Astrocyte of the cerebellum (primary cell): ENCODE measurements around the gene CREB5.

Source experiments
- DNase-seq: peaks from one replicate; pipeline ENCODE4 v3.0.0-alpha.2; 2011; ENCODE audit warnings: low read depth
- H3K4me3 ChIP-seq: 2 replicates; pipeline ENCODE4 v1.5.1; 2011; ENCODE audit warnings: mild to moderate bottlenecking, low read depth, low read length, moderate library complexity
- CTCF ChIP-seq: IDR thresholded peaks from 2 replicates; pipeline ENCODE4 v1.5.1; 2012; ENCODE audit warnings: low read length, low read depth, moderate library complexity, mild to moderate bottlenecking; ENCODE audit errors: missing control alignments
- in situ Hi-C: cut with HindIII; loops from 2 replicates; pipeline ENCODE4 v1.10.0; 2017; ENCODE audit warnings: low sequenced_read_pairs

CREB5 gene

DNA sequence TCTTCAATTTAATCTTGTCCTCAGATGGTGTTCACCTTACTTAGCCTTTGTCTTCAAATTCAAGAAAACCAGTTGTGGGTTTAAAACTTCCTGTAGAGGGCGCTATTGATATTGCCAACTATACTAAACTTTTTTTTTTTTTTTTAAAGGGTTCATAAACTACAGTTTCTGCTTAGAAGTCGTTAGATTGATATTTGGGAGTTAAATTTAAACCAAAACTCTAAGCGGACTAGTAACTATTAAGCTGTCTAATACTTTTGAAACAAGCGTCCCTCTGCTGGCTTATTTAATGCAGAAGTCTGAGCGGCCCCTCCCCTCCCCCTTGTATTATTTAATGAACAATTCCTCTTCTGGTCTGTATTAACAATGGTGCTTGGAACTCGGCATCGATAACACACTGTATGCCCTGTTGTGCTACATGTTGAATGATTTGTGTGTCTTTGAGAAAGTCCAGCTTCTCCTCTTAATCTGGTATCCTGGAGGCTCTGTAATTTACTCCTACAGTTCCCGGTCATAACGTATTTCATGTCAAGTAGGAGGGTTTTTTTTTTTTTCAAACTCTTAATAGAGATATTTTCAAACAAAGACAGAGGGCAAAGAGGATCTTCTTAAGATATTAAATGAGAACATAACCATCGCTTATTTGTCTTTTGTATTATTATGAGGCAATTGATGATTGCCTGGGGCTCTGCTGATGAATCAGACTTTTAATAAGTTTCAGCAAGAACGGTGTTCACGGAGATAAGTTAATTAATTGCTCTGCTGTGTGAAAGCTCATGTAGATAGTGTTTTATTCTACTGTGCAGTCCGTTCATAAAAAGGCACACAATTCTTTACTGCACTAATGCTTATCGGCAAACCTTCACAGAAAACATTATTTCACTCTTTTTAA is 22.6 kb upstream of the CREB5 start:
- in situ Hi-C loops = no loop called here
- H3K4me3 ChIP-seq = peak overlapping the region; percentile 18
- peak; percentile 59 for DNase-seq
- peak; percentile 53 for TF ChIP-seq CTCF

DNA sequence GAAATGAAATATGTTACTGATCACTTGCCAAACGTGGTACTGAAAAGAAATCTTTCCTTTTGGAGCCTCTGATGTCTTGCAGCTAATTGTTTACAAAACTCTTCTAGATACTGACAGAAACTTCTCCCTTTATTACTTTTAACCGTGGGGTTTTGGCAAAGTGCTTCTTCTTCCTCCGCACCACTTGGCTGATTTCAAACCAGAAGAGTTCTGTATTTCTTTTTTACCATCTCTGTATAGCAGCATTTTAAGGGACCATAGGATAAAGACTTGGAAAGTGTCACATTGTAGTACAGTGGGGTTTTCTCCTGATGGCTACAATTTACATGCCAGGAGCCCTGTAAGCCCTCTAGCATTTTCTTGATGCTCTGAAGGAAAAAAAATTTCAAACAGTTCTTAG is 21.9 kb upstream of the CREB5 start:
- no peak overlapping the region for H3K4me3 ChIP-seq
- no peak for DNase-seq
- no peak for TF ChIP-seq CTCF
- in situ Hi-C loops = no loop called here

DNA sequence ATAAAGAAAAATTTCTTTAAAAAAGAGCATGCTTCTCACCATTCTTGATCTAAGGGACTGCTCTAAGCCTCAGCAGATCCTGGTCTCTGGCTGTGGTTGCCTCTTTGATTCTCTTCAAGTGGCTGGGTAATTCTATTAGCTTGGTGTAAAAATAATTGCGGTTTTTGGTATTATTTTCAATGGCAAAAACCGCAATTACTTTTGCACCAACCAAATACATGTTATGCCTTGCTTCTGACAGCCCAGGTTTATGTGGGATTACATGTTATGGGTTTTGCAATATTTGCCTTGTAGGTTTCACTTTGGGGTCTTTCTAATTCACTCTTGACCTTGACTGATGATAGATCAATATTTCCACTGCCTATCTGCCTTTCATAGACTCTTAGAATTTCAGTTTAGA is 20.0 kb upstream of the CREB5 start:
- TF ChIP-seq CTCF = no peak
- in situ Hi-C loops = no loop called here
- no peak overlapping the region for H3K4me3 ChIP-seq
- DNase-seq = no peak

- H3K4me3 ChIP-seq = no peak overlapping the region
- DNase-seq = no peak
- no peak for TF ChIP-seq CTCF
- in situ Hi-C loops = no loop called here
These were observed 16.9 kb upstream of the CREB5 start for GRCh38 chr7:28395404-28395803.

DNA sequence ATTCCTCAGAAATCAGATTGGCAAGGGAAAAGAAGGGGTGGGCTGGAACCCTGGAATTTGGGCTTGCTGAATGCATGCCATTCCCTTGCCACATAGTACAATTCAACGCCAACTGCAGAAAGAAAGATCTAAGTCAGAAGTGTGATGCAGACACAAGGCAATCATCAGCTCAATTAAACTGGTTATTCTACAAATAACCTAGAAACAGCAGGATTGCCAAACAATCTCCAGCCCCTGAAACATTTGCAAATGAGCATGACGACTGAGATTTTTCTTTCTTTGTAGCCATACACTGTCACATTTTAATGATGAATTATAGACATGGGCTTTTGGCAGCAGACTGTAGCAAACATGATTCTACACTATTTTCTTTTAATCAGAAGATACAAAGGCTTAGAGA is 16.5 kb upstream of the CREB5 start:
- peak; percentile 8 for DNase-seq
- in situ Hi-C loops = no loop called here
- no peak overlapping the region for H3K4me3 ChIP-seq
- no peak for TF ChIP-seq CTCF

DNA sequence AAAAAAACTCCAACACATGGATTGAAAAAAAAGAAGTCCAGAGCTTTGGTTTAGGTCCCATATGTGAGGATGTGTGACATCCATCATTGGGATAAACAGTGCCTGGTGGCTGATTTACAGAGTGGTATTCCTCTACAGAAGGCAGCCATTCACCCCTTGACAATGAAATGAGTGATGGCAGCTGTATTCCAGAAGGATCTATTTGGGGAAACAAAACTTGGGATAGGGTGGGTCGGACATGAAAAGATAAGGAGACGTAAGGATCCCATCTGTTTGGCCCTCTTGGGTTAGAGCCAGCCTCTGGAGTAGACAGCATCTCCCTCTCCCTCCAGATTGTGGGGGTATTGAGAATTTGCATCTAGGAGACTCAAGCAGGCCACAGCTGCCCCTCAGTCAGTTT is 15.2 kb upstream of the CREB5 start:
- no peak for TF ChIP-seq CTCF
- H3K4me3 ChIP-seq = no peak overlapping the region
- in situ Hi-C loops = no loop called here
- DNase-seq = no peak
